Muscle of arm (tissue), 12 donors: ENCODE measurements around the gene AKR1B15. TPM values are rescaled to one million over a fixed set of nuclear protein-coding genes. Genes with fewer than 3 reads are reported as not detected.

Source experiments
- DNase-seq: peaks from one replicate; pipeline ENCODE4 v3.0.0-alpha.2; 2013
- polyA plus RNA-seq, 12 donors: library from polyadenylated mRNA; unstranded; fragments of 120-200 nt; gene quantifications; one replicate each; pipeline ENCODE4 v1.2.1, GENCODE V29; 2013; ENCODE audit not compliant: insufficient read length in 12 of 12

Gene AKR1B15
- polyA plus RNA-seq, 12 donors, result 0.18 to 0.74 (median 0.30) TPM; not detected in 3

- DNase-seq, result no peak
These were observed 64.9 kb downstream of the AKR1B15 start for GRCh38 chr7:134613623-134614347.

- DNase-seq, result no peak
These were observed 67.7 kb downstream of the AKR1B15 start for GRCh38 chr7:134616611-134617010.

DNA sequence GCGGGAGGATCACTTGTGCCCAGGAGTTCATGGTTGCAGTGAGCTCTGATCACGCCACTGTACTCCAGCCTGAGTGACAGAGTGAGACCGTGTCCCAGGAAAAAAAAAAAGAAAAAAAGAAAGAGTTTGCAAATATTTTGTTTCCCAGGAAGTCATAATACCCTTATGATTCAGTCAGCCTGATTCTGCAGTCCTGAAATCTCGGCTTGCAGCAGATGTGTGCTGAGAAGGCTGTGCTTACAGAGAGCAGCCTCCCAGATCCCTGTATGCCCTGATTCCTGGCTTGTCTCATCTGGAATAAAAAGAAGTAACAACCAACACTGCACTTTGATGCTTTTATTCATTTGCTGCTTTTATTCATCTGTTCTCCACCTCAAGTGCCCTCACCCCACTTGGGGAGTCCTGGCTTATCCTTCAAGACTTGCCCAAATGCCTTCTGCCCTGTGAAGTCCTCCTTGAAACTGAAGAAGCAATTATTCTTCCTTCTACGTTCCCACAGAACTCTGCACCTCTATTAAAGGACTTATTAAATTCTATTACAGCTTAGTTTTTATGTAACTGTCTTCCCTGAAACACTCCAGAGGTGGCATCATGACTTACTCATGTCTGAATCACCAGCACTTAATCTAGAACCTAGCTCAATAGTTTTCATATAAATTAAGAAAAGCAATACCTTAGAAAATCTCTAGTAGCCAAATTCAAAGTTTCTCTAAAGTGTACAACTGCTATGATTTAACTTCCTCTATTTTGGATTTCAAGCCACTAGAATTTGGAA is 70.0 kb downstream of the AKR1B15 start:
- no peak for DNase-seq

DNA sequence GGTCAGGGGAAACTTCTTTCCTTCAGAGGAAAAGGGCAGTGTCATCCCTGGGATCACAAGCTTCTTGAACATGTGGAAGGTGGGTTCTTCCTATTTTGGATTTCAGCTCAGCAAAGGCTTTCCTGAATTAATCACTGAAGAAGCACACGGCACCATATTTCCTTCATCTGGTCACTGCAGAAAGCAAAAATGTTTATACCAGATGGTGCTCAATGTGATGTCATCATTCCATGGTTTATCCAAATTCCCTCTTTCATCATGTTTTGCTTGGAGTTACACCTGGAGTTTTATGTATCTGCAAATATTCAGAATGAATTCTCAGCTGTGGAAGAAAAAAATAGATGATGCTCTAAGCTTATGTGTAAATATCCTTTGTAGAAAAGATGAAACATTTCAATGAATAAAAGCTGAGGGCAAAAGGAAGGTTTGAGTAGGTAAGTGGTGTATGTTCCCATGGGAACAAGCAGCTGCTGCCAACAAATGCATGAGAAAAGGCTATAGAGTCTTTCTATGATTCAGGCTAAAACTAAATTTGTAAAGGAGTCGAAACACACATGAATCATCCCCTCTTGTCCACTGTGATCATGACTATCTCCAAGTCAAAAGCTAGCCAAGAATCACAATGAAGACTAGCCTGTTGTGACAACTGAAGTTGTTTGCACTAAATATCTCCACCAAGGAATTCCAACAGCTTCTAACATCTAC is 70.9 kb downstream of the AKR1B15 start:
- no peak for DNase-seq

DNA sequence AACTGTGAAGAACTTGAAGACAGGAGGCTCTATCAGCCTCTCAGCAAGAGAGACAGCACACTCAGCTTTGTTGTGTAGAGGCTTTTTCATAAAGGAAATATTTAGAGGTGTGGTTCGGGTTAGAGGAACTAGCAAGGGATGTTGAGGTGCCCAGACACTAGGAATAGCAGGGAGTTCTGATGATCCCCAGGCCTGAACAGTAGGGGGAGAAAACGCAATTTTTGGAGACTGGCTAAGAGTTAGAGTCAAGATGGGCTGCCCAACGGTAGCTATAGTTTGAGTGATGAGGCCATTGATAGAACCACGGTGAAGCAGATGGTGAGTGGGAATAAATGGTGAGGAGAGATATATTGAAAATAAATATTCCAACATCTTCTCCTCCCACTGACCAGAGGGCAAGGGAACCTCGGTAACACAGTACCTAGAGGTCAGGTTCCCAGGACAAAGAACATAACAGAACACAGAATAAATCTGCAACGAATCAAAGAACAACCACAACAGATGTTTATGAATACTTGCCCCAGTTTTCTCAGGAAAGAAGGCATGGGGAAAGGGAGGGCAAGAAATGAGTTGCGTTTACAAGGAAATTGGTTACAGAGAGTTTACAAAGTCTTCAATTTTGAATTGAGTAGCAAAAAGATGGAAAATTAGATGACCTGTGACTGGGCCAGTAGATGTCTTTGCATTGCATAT is 73.5 kb downstream of the AKR1B15 start:
- DNase-seq, result no peak

DNA sequence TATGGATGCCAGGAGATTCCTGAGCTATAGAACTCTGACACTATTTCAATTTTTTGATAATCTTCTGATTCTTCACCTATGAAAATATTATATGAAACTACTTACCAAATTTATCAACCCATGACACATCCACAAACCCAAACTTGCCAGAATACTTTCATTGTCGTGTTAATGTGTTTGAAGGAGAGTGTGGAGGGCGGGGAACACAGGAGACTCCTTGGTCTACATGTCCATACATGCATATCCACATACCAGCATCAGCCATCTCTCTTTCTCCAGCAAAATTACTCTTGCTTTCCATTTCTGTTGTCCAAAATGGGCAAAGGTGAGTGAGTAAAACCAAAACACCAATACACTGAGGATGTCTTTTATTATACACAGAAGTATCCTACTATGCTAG is 74.3 kb downstream of the AKR1B15 start:
- no peak for DNase-seq

GRCh38 chr7:134625550-134625949 is 76.6 kb downstream of the AKR1B15 start:
- no peak for DNase-seq

GRCh38 chr7:134627109-134627774 is 78.3 kb downstream of the AKR1B15 start:
- DNase-seq, result no peak

DNA sequence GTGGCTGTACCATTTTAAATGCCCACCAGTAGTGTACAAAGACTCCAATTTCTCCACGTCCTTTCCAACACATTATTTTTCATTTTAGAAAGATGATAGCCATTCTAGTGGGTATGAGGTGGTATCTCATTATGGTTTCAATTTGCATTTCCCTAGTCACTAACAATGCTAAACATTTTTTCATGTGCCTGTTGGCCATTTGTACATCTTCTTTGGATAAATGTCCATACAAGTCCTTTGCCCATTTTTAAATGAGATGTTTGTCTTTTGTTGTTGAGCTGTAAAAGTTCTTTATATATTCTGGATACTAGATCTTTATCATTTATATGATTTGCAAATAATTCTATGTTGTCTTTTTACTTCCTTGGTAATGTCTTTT is 78.9 kb downstream of the AKR1B15 start:
- no peak for DNase-seq

DNA sequence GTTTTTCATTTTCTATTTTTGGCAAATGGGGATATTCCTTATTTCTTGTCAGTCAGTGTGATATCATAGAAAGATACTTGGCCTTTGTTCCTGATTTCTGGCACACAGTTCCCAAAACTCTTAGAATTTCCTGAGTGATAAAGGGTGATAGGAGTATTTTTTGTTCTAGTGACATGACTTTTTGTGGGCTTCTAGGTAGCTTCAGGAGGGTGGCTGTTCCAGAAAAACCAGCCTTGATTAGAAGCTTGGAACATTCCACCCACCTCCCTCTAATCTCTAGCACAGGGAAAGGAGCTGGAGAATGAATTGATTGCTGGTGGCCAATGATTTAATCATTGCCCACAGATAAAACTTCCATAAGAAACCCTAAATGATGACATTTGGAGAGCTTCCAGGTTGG is 80.5 kb downstream of the AKR1B15 start:
- DNase-seq, result no peak

Other genes with a start within 250 kb of the AKR1B15 start
- 10 to 100 TPM in 7 of 12 donors, 1 to 10 TPM in 4, not detected in 1; 8.3 to 19.0 (median 11.5) TPM for gene SLC35B4, start 232.2 kb upstream of the AKR1B15 start, polyA plus RNA-seq
- 100 to 1,000 TPM in 6 of 12 donors, 10 to 100 TPM in 6; 47.8 to 402 (median 102) TPM for gene AKR1B1, start 90.0 kb upstream of the AKR1B15 start, polyA plus RNA-seq
- 1 to 10 TPM in 1 of 12 donors, under 1 TPM in 7, not detected in 4; 0.13 to 1.2 (median 0.49) TPM for gene AKR1B10, start 21.5 kb upstream of the AKR1B15 start, polyA plus RNA-seq
- gene BPGM, start 97.7 kb downstream of the AKR1B15 start, polyA plus RNA-seq, result 10 to 100 TPM in 11 of 12 donors, not detected in 1; 16.7 to 55.2 (median 28.4) TPM
- gene CALD1, start 230.5 kb downstream of the AKR1B15 start, polyA plus RNA-seq, result 100 to 1,000 TPM in 11 of 12 donors, not detected in 1; 106 to 268 (median 139) TPM